ENCODE measurements around the gene RBCK1. TPM values are rescaled to one million over a fixed set of nuclear protein-coding genes. Genes with fewer than 3 reads are reported as not detected.

RBCK1 gene
- total RNA-seq, 4 donors from 2014 or later, result 133 to 254 (median 154) TPM

GRCh38 chr20:396252-396618 is 11.9 kb upstream of the RBCK1 start:
- no peak for TF ChIP-seq POLR2A (IDR thresholded peaks at IDR 0.05)
- no peak for TF ChIP-seq CTCF (IDR thresholded peaks at IDR 0.05)
- peaks cover 0 to 10% (median 1%) of the 10 kb centered on the region in 4 donors for H3K4me1 ChIP-seq
- no peak for DNase-seq
- H3K4me3 ChIP-seq, result no peak overlapping the region
- peak overlapping the region in 3 of 4 donors; percentile 69 to 93 (median 87) for H3K27ac ChIP-seq
- peaks cover 0 to 41% (median 0%) of the 10 kb centered on the region in 3 donors for H3K36me3 ChIP-seq
- H3K27me3 ChIP-seq, result no peaks in the 10 kb centered on the region
- no peaks in the 10 kb centered on the region for H3K9me3 ChIP-seq

GRCh38 chr20:396619-397431 is 11.3 kb upstream of the RBCK1 start:
- peaks cover 0 to 10% (median 2%) of the 10 kb centered on the region in 4 donors for H3K4me1 ChIP-seq
- TF ChIP-seq POLR2A (IDR thresholded peaks at IDR 0.05) (peak; percentile 44 to 82), CTCF (IDR thresholded peaks at IDR 0.05) (no peak)
- H3K27ac ChIP-seq, result peak overlapping the region in 3 of 4 donors; percentile 69 to 93 (median 87)
- H3K4me3 ChIP-seq, result no peak overlapping the region
- H3K9me3 ChIP-seq, result no peaks in the 10 kb centered on the region
- peak in 2 of 3 donors; percentile 66 to 80 for DNase-seq
- no peaks in the 10 kb centered on the region for H3K27me3 ChIP-seq
- peaks cover 0 to 35% (median 0%) of the 10 kb centered on the region in 3 donors for H3K36me3 ChIP-seq

- no peaks in the 10 kb centered on the region for H3K9me3 ChIP-seq
- no peak for DNase-seq
- peak overlapping the region in 3 of 4 donors; percentile 62 to 93 (median 87) for H3K27ac ChIP-seq
- peaks cover 3 to 10% (median 3%) of the 10 kb centered on the region in 4 donors for H3K4me1 ChIP-seq
- no peaks in the 10 kb centered on the region for H3K27me3 ChIP-seq
- H3K36me3 ChIP-seq, result peaks cover 0 to 29% (median 0%) of the 10 kb centered on the region in 3 donors
- no peak overlapping the region for H3K4me3 ChIP-seq
- TF ChIP-seq POLR2A (IDR thresholded peaks at IDR 0.05), result no peak
- no peak for TF ChIP-seq CTCF (IDR thresholded peaks at IDR 0.05)
Measured at GRCh38 chr20:397432-398237, 10.5 kb upstream of the RBCK1 start.

- no peak for DNase-seq
- Histone ChIP-seq H3K27ac (no peak overlapping the region), H3K4me3 (no peak overlapping the region), H3K36me3 (peaks cover 0 to 24% (median 0%) of the 10 kb centered on the region in 3 donors), H3K27me3 (no peaks in the 10 kb centered on the region), H3K4me1 (peaks cover 3 to 10% (median 3%) of the 10 kb centered on the region in 4 donors), H3K9me3 (no peaks in the 10 kb centered on the region)
- no peak for TF ChIP-seq CTCF (IDR thresholded peaks at IDR 0.05)
- TF ChIP-seq POLR2A (IDR thresholded peaks at IDR 0.05), result no peak
Measured at GRCh38 chr20:399182-399707, 8.9 kb upstream of the RBCK1 start.

GRCh38 chr20:400128-400453 is 8.0 kb upstream of the RBCK1 start:
- H3K27me3 ChIP-seq, result no peaks in the 10 kb centered on the region
- H3K4me3 ChIP-seq, result no peak overlapping the region
- H3K4me1 ChIP-seq, result peaks cover 3 to 10% (median 3%) of the 10 kb centered on the region in 4 donors
- H3K9me3 ChIP-seq, result no peaks in the 10 kb centered on the region
- peaks cover 0 to 17% (median 0%) of the 10 kb centered on the region in 3 donors for H3K36me3 ChIP-seq
- H3K27ac ChIP-seq, result peak overlapping the region in 1 of 4 donors; percentile 79
- no peak for DNase-seq
- TF ChIP-seq CTCF (IDR thresholded peaks at IDR 0.05) (no peak), POLR2A (IDR thresholded peaks at IDR 0.05) (no peak)
